SK-MEL-5 (cell line): Measurements from ENCODE around the gene TIPARP. TPM values are rescaled to one million over a fixed set of nuclear protein-coding genes. Genes with fewer than 3 reads are reported as not detected.
"Not testable (repeated sequence)": the region's sequence is repeated elsewhere in the genome, so short reads cannot be mapped to it uniquely, and the experiment has no call there.

Source experiments
- DNase-seq: peaks from one replicate; pipeline ENCODE4 v3.0.0-alpha.2; 2016; ENCODE audit warnings: low read depth, low spot score
- in situ Hi-C: cut with HindIII; loops from 2 replicates; pipeline ENCODE4 v1.10.0; 2016; ENCODE audit warnings: low sequenced_read_pairs, high pct_unique_total_duplicates, low pct_unique_long_range_greater_than_20kb
- total RNA-seq: library from RNA; depleted of rRNA; stranded (reverse); fragments of >200 nt; shearing (Covaris generic); gene quantifications from 2 replicates; pipeline ENCODE4 v1.2.3, GENCODE V29; 2014

The TIPARP gene
- total RNA-seq, 1 experiment from 2014 or later, result 17.7 TPM

DNA sequence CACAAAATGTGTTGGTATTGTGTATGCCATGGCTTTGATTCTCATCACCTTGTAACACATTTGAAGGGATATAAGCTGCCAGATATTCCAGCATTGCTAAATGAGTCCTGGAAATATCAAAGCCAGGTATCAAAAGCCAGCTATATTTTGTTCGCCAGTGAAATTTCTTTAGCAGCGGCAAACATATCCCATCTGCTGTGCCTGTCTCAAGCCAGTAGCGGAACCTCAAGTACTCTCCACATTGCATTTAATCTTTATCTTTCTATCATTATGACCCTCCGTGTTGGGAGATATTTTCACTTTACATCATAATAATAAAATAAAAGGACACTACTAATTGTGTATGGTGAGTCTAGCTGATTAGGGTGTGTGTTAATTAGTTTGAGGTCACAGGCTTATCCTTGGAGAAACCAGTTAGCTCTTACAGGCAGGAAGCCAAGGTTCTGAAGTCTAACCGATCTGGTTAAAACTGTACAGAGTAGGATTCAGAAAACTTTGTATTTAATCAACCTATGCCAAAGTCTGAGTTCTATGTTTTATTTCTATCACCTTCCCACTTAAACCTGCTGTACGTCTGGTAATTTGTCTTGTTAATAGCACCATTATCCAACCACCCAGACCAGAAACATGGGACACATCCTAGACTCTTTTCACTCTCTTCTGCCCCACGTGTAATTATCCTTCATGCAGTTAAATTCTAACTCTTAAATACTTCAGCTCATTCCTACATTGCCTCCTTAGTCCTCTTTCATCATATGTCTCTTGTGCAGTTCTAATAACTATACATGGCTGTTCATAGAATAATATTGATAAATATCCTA lies 14.5 kb downstream of the TIPARP start:
- DNase-seq, result no peak
- in situ Hi-C loops, result no loop called here

DNA sequence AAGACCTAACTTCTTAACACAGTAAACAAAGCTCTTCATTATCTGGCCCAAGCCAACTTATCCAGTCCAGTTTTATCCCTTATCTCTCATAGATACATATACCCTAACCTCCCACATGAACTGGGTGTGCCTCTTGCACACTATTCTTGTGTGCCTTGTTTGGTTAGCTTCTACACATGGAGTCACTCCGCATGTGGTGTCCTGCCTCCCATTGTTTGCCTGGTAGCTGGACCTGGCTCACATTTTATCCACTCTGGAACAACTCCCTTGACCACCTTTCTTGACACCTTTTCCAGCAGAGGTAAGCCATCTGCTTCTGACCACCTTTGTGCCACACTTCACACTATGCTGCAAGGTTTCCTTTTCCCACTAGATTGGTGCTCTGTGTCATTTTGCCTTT lies 15.2 kb downstream of the TIPARP start:
- in situ Hi-C loops, result no loop called here
- DNase-seq, result no peak

DNA sequence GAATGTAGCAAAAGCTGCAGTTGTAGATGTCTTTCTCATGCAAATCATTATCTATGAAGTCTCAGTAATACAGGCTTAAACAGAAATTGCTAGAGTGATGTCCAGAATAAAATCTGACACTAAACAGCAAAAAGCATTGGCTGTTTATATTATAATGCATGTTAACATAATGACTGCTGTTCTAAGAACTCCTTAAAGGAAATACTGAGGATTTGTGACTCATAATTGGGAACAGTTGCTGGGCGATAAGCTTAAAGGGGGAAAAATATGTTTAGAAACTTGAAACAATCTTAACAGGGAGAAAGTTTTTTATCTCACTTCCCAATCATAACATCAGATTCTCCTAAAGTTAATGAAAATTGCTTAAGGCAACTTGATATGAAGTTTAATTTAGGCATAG lies 17.5 kb downstream of the TIPARP start:
- in situ Hi-C loops, result no loop called here
- no peak for DNase-seq

DNA sequence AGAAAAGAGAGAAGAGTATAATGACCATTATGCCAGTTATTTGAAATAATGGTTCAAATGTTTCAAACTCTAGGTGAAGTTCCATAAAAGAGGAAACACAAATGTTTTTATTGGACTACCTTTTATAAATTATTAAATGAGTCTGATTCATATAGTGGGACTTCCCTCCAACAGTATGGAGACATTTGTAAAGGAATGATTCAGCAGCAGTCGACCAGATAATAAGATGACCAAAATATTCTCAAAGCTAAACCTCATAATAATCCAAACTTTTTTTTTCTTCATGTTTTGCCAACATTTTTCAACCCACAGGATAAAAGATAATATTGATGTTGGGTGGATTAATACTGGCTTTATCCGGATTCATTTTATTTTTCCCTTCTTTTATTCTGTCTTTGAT lies 18.8 kb downstream of the TIPARP start:
- in situ Hi-C loops, result no loop called here
- no peak for DNase-seq

DNA sequence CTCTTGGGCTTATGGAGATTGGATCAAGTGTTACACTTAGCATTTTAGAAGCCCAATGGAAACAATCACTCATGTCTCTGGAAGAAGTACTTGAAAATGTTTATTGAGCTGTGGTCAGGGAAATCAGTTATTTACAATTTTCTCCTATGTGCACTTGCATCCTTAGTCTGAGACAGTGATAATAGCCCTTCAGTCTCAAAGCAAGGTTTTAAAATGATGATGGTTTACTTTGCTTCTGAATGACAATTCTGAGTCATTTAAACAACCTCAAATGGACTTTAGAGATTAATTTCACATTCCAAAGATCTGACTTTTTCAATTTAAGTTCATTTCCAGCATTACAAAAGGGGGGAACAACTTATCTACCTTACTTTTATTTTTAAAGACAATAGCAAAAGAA lies 20.1 kb downstream of the TIPARP start:
- no peak for DNase-seq
- in situ Hi-C loops, result no loop called here

DNA sequence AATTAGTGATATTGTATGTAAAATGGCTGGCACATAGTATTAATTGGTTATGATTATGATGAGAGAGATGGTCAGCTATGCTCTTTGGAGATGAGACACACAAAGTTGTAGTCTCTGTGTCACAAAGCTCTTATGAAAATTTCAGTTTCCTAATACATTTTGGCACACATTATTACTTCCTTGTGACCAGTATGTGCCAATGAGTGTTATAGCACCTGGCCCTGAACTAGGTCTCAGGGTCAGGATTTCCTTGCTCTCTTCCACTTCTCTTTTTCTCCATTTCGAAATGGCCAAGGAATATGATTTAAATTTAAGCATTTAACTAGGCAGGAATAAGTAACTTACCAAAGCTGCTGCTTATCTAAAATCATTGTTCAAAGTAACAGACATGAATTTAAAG lies 28.0 kb downstream of the TIPARP start:
- no peak for DNase-seq
- in situ Hi-C loops, result no loop called here

DNA sequence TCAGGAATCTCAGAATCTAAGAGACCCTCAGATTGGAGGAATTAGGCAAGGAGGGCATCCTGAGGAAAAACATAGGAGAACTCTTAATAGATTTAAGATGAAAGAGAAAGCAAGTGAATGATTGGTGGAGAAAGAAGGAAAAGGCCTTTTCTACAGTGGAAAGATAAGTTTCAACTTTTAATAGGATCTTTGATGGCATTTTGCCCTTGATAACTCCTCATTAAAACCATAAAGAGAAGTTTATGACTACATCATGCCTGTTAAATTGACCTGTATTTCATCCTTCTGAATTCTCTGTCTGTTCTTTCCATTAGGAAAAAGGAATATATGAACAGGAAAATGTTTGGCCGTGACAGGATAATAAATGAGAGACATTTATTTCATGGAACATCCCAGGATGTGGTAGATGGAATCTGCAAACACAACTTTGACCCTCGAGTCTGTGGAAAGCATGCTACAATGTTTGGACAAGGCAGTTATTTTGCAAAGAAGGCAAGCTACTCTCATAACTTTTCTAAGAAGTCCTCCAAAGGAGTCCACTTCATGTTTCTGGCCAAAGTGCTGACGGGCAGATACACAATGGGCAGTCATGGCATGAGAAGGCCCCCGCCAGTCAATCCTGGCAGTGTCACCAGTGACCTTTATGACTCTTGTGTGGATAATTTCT lies 30.1 kb downstream of the TIPARP start:
- in situ Hi-C loops, result no loop called here
- no peak for DNase-seq

DNA sequence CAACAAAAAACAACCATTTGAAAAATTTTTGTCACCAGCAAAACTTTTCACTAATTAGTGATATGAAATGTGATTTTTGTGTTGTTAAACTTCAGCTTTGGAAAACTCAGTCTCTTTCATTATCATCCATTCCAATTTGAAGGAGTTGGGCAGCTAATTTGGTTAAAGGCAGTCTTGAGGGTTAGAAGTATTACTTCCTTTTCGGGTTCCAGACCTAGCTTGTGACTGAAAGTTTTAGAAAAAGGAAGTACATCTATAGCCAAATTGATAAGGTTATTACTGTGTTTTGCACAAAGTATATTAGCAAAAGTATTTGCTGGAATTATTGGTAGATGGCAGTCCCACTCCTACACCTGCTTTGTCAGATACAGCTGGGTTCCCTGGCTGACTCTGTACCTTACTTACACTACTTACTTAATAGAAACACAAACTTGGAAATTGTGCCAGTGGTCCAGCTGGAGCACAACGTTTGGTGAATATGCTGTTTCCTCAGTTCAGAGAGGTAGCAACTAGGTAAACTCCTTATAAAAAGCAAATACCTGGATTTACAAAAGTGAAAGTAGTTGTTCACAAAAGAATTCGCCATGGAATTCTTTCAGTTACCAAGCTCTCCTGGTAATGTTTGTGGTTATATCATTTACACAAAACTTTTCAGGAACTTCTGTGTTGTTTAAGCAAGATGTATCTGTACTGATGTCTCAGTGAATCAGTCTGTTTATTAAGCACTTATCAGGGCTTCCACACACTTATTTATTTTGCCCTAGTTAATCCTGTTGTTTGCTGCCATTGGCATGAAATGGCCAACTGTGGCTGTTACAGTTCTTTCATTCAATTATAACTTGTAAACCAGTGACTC lies 31.6 kb downstream of the TIPARP start:
- in situ Hi-C loops, result no loop called here
- DNase-seq, result no peak

DNA sequence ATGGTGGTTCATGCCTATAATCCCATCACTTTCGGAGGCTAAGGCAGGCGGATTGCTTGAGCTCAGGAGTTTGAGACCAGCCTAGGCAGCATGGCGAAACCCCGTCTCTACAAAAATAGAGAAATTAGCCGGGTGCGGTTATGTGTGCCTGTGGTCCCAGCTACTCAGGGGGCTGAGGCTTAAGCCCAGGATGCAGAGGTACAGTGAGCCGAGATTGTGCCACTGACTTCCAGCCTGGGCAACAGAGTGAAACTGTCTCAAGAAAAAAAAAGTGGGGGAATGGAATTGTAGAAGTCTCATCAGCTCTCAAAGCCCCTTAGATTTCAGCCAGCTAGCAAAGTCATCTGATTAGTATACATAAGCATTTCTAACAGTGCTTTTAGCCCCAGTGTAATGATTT lies 33.2 kb downstream of the TIPARP start:
- no peak for DNase-seq
- in situ Hi-C loops, result no loop called here

DNA sequence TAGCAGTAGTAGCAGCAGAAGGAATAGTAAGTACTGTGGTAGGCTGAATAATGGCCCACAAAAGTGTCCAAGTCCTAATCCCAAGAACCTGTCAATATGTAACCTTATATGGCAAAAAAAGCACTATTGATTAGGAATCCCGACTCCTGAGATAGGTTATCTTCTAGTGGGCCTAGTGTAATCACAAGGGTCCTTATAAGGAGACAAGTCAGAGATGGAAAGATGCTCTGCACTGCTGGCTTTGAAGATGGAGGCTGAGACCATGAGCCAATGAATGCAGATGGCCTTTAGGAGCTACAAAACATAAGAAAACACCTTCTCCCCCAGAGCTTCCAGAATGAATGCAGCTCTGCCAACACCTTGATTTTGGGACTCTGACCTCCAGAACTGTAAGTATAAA lies 36.0 kb downstream of the TIPARP start:
- in situ Hi-C loops, result no loop called here
- DNase-seq, result no peak

DNA sequence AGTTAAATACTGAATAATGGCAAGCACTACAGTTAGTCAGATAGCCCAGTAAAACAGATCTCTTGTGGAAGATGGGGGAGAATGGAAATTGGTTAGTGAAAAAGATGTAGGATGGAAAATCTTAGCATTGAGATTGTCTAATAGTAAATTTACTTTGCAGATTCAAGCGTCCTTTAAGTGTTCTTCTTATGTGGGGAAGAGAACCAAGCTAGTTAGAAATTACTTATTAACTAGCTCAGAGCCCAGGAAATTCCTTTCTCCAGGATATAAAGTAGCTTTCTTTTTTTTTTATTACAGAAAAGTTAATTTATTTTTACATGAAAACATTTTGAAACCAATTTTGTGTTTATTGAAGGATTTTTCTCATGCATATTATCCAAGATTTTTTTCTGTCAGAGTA lies 36.7 kb downstream of the TIPARP start:
- in situ Hi-C loops, result no loop called here
- DNase-seq, result no peak

DNA sequence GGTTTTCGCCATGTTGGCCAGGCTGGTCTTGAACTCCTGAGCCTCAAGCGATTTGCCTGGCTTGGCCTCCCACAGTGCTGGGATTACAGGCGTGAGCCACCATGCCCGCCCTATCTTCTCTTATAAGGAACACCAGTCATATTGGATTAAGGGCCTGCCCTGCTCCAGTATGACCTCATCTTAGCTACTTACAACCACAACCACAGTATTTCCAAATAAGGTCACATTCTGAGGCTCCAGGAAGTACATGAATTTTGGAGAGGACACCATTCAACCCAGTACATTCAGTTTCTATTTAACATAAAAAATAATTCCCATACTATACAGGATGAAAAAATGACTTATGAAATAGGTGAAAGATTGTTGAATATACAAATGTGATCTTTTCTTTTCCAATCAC lies 37.6 kb downstream of the TIPARP start:
- DNase-seq, in situ Hi-C loops: not testable (repeated sequence)

DNA sequence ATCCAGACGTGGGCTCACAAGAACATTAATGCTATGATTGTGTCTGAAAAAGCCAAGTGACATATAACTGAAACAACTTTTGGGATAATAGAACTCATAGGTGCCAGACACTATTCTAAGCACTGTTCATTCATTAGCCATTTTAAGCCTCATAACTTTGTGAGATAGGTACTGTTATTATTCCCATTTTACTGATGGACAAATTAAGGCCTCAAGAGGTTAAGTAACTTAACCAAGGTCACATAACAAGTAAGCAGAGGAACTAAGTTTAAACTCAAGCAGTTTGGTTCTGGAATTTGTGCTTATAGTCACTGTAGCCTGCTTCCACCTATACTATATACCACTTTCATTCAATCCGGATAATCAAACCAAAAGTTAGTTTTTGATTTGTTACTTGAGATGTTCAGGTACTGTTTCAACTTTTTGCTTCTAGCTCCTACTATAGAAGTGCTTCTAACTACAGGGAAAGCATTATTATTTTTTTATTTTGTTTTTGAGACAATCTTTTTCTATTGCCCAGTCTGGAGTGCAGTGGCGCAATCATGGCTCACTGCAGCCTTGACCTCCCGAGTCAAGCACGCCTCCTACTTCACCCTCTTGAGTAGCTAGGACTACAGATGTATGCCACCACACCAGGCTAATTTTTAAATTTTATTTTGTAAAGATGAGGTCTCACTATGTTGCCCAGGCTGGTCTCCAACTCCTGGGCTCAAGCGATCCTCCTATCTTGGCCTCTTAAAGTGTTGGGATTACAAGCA lies 41.9 kb downstream of the TIPARP start:
- in situ Hi-C loops, result no loop called here
- DNase-seq, result no peak

DNA sequence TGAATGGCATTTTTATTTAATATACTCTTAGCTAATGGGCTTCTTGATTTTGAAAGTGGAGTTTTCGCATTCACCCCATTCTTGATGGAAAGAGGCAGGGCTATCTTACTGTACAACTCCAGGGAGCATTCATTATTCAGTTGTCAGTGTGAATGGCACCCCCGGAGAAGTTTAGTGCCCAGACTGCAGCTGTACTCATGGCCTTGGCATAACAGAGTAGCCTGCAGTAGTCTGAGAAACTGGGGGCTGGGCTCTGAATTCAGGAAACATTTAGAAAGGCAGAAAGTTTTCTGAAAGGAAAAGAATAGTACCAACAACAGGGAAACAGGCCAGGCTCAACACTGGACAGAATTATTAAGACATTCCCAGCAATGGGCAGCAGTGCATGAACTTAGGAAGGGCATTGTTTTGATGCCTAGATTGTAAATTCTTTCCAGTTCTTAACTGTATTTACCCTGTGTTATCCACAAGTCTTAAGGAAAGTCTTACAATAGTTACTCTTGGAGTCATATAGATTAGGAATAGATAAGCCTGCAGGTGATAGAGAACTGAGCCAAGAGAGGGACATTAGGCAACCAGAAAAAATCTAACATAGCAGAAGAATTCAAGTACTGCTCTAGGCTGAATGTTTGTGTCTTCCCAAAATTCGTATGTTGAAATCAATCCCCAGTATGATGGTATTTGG lies 44.4 kb downstream of the TIPARP start:
- in situ Hi-C loops, result no loop called here
- DNase-seq, result no peak

DNA sequence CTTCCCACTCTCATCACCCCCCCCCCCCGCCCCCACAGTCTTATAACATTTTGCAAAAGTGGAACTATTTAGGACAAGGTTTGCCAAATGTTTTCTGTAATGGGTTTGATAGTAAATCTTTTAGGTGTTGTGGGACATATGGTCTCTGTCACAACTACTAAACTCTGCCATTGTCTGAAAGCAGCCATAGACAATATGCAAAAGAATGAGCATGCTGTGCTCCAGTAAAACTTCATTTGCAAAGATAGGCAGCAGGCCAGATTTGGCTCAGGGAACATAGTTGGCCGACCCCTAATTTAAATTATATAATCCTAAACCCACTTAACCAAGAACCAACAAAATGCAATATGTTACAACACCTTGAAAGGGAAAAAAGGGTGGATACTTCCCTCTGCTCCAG lies 46.4 kb downstream of the TIPARP start:
- DNase-seq, result no peak
- in situ Hi-C loops, result loop anchor here (10.0 kb wide), 1 partner anchor 166 kb away; the partner anchor contains the start of gene SSR3

DNA sequence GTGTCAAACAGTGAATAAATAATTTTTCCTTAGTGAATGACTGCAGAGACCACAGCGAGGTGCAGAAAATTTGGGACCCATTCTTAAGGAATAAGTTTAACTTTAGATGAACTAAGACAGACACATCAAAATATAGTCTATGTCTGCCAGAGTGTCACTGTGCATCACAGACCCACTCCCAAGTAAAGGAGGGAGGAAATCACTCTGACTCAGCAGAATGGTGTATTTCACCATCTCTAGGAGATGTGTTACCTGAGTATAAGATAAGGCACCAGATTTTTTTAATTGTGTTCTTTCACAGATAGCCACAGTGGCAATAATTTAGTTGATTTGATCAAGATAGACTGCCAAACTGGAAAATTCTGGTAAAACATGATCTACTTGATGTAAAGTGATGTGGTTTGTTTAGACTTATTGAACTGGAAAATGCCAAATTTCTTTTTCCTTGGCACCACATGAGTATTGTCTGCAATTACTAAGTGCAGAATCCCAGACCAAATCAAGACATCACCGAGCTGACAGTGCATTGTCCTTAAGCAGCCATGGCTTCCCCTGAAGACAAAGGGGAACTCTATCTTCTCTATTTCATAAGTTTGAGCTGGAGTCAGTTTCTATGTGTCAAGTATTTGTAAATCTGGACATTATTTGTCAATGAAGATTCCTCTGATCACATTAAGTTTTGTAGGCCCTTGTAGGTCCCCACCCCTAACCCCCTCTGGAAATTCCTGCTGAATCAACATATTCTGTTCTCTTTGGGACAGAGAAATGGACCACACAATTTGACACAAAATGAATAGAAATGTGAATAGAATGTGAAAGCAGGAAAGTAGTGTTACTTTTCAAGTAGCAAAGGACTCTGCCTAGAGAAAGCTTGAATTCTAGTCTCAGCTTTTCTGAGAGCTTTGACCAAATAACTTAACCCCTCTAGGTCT lies 47.6 kb downstream of the TIPARP start:
- in situ Hi-C loops, result loop anchor here (10.0 kb wide), 1 partner anchor 167 kb away; the partner anchor contains the start of gene SSR3
- no peak for DNase-seq
